Keratinocyte (primary cell): Measurements from ENCODE around the gene C18orf32. TPM values are rescaled to one million over a fixed set of nuclear protein-coding genes. Genes with fewer than 3 reads are reported as not detected.

Source experiments
- DNase-seq: peaks from one replicate; pipeline ENCODE4 v3.0.0-alpha.2; 2011; ENCODE audit warnings: low read depth, missing footprints, low spot score
- FAIRE-seq: peaks from 2 replicates; lab custom pipeline; 2011; peaks lifted over from hg19 to GRCh38; lab: Jason Lieb, UNC
- H2AFZ ChIP-seq: 2 replicates; pipeline ENCODE4 v1.6.0; 2012; ENCODE audit warnings: low read length, control low read depth, inconsistent platforms; ENCODE audit not compliant: control insufficient read depth
- H3K27ac ChIP-seq: 2 replicates; pipeline ENCODE4 v1.5.1; 2011; ENCODE audit warnings: low read length; ENCODE audit not compliant: control insufficient read depth, insufficient read depth
- H3K27me3 ChIP-seq: 3 replicates; pipeline ENCODE4 v1.6.0; 2011; ENCODE audit warnings: low read length; ENCODE audit not compliant: control insufficient read depth, insufficient read depth; ENCODE audit errors: extremely low read depth
- H3K36me3 ChIP-seq, 2 experiments: 2 replicates in 1 of 2; 3 replicates in 1 of 2; pipeline ENCODE4 v1.5.1; 2011; ENCODE audit warnings: low read length in 2 of 2, mild to moderate bottlenecking in 1 of 2; ENCODE audit not compliant: control insufficient read depth in 2 of 2, insufficient read depth in 2 of 2; ENCODE audit errors: extremely low read depth in 1 of 2
- H3K4me1 ChIP-seq: 3 replicates; pipeline ENCODE4 v1.5.1; 2011; ENCODE audit warnings: low read length; ENCODE audit not compliant: control insufficient read depth, insufficient read depth; ENCODE audit errors: extremely low read depth
- H3K4me2 ChIP-seq: 3 replicates; pipeline ENCODE4 v1.6.0; 2011; ENCODE audit warnings: low read depth, low read length; ENCODE audit not compliant: control insufficient read depth, insufficient read depth; ENCODE audit errors: extremely low read depth
- H3K4me3 ChIP-seq, 3 experiments: fragments of 200-600 bp in 1 of 3; sonication (generic) in 1 of 3; 2 replicates in 2 of 3; 3 replicates in 1 of 3; pipeline ENCODE4 v1.5.1; 2011 to 2016; ENCODE audit warnings: low read length in 3 of 3, mild to moderate bottlenecking in 3 of 3, control low read depth in 2 of 3, inconsistent platforms in 1 of 3, low read depth in 1 of 3, mixed read lengths in 1 of 3, mixed run types in 1 of 3, moderate library complexity in 1 of 3; ENCODE audit not compliant: control insufficient read depth in 2 of 3, insufficient read depth in 2 of 3; ENCODE audit errors: extremely low read depth in 1 of 3
- H3K79me2 ChIP-seq: 2 replicates; pipeline ENCODE4 v1.6.0; 2012; ENCODE audit warnings: low read length; ENCODE audit not compliant: control insufficient read depth, insufficient read depth
- H3K9ac ChIP-seq: 3 replicates; pipeline ENCODE4 v1.6.0; 2011; ENCODE audit warnings: low read length; ENCODE audit not compliant: control insufficient read depth, insufficient read depth; ENCODE audit errors: extremely low read depth
- H3K9me1 ChIP-seq: 3 replicates; pipeline ENCODE4 v1.6.0; 2011; ENCODE audit warnings: low read length; ENCODE audit not compliant: control insufficient read depth, insufficient read depth; ENCODE audit errors: extremely low read depth
- H3K9me3 ChIP-seq: 2 replicates; pipeline ENCODE4 v1.5.1; 2012; ENCODE audit warnings: low read depth, low read length; ENCODE audit not compliant: control insufficient read depth
- H4K20me1 ChIP-seq: 3 replicates; pipeline ENCODE4 v1.6.0; 2011; ENCODE audit warnings: low read length; ENCODE audit not compliant: control insufficient read depth, insufficient read depth; ENCODE audit errors: extremely low read depth
- CTCF ChIP-seq, 3 experiments: IDR thresholded peaks in 1 of 3; conservative IDR thresholded peaks in 1 of 3; optimal IDR thresholded peaks in 1 of 3; 2 replicates in 2 of 3; 3 replicates in 1 of 3; pipeline versions ENCODE3 to v1.5.1; 2011; ENCODE audit warnings: low read length in 3 of 3, mild to moderate bottlenecking in 3 of 3, moderate library complexity in 2 of 3, control low read depth in 1 of 3, inconsistent platforms in 1 of 3; ENCODE audit not compliant: insufficient read depth in 2 of 3; ENCODE audit errors: extremely low read depth in 1 of 3
- EZH2 ChIP-seq: IDR thresholded peaks from one replicate; pipeline ENCODE4 v1.6.1; 2012; ENCODE audit warnings: inconsistent platforms, mild to moderate bottlenecking, low read length, moderate library complexity
- dilution Hi-C: fragments of 300-500 bp; cut with MboI; formaldehyde crosslinking; loops from one replicate; pipeline ENCODE4 v1.7.0; 2020; ENCODE audit warnings: low sequenced_read_pairs; ENCODE audit not compliant: extremely low pct_ligation_motif_present
- polyA plus RNA-seq, 5 experiments: library from polyadenylated mRNA; depleted of rRNA in 3 of 5; stranded (reverse) in 3 of 5; stranded (forward) in 1 of 5; unstranded in 1 of 5; fragments of >200 nt; gene quantifications; 1 replicate in 1 of 5; 2 replicates in 3 of 5; 3 replicates in 1 of 5; pipeline versions ENCODE4 v1.2.1 to v1.2.3, GENCODE V29; 2011 to 2012; ENCODE audit warnings: missing spikeins in 2 of 5, low read depth in 1 of 5, low replicate concordance in 1 of 5

Gene C18orf32
- polyA plus RNA-seq, 1 donor (not counting 4 experiments of a cell fraction or from before 2014, with no cell fraction given) = 35.7 TPM

- TF ChIP-seq CTCF (optimal IDR thresholded peaks at IDR 0.05 in 1 of 3, IDR thresholded peaks at IDR 0.05 in 1 of 3, conservative IDR thresholded peaks at IDR 0.05 in 1 of 3; ENCODE audit: extremely low read depth in 1 of 3, insufficient read depth in 2 of 3, low read length in 3 of 3) = no peak
- no peak for TF ChIP-seq EZH2
- Histone ChIP-seq H3K79me2 (no peaks in the 10 kb centered on the region), H3K27ac (no peak overlapping the region), H3K4me2 (no peak overlapping the region), H3K4me1 (no peaks in the 10 kb centered on the region), H3K9me3 (no peaks in the 10 kb centered on the region), H3K36me3 (no peaks in the 10 kb centered on the region), H3K9me1 (no peaks in the 10 kb centered on the region), H3K9ac (no peak overlapping the region), H2AFZ (no peak overlapping the region), H3K4me3 (no peak overlapping the region), H3K27me3 (no peaks in the 10 kb centered on the region), H4K20me1 (no peaks in the 10 kb centered on the region)
- DNase-seq = no peak
- no peak for FAIRE-seq
- dilution Hi-C loops = no loop called here
These were observed 13.3 kb upstream of the C18orf32 start for GRCh38 chr18:49500201-49500921.

GRCh38 chr18:49499046-49499637 is 12.1 kb upstream of the C18orf32 start:
- TF ChIP-seq EZH2 (no peak), CTCF (optimal IDR thresholded peaks at IDR 0.05 in 1 of 3, IDR thresholded peaks at IDR 0.05 in 1 of 3, conservative IDR thresholded peaks at IDR 0.05 in 1 of 3; ENCODE audit: extremely low read depth in 1 of 3, insufficient read depth in 2 of 3, low read length in 3 of 3) (no peak)
- no peaks in the 10 kb centered on the region for H4K20me1 ChIP-seq
- no peak for FAIRE-seq

More at GRCh38 chr18:49499046-49499637, 12.1 kb upstream of the C18orf32 start:
- Histone ChIP-seq H3K9me1 (no peaks in the 10 kb centered on the region), H3K79me2 (no peaks in the 10 kb centered on the region), H3K4me1 (no peaks in the 10 kb centered on the region), H3K27ac (no peak overlapping the region), H3K36me3 (no peaks in the 10 kb centered on the region), H3K27me3 (no peaks in the 10 kb centered on the region), H3K4me3 (no peak overlapping the region), H3K9ac (no peak overlapping the region), H2AFZ (no peak overlapping the region), H3K9me3 (no peaks in the 10 kb centered on the region), H3K4me2 (no peak overlapping the region)
- dilution Hi-C loops = no loop called here
- no peak for DNase-seq
